ENCODE data around the gene LRBA.

- no peak for TF ChIP-seq RAD21 (IDR thresholded peaks at IDR 0.05; ENCODE audit: low read length)
- no peak for TF ChIP-seq CTCF (IDR thresholded peaks at IDR 0.05)
- TF ChIP-seq EP300 (IDR thresholded peaks at IDR 0.05; ENCODE audit: borderline replicate concordance in 1 of 2, low read depth in 1 of 2, low read length in 1 of 2), result no peak
Measured at GRCh38 chr4:150342945-150343344, 672.1 kb downstream of the LRBA start.

All from SK-N-SH (cell line).